Left cardiac atrium (tissue), 4 donors: ENCODE results near the gene TIPARP. TPM values are rescaled to one million over a fixed set of nuclear protein-coding genes. Genes with fewer than 3 reads are reported as not detected.

Experiments used
- ATAC-seq, 2 donors: fragments of 200-7000 bp; cut with Tn5 transposase; one replicate each; pipeline ENCODE4 v1.9.1; 2020; ENCODE audit warnings: mild to moderate bottlenecking in 2 of 2, moderate library complexity in 2 of 2
- DNase-seq: peaks from one replicate; pipeline ENCODE4 v3.0.0-alpha.2; 2020
- intact Hi-C, 2 donors: fragments of 100-400 bp; cut with DNase I; formaldehyde crosslinking; loops; one replicate each; pipeline versions ENCODE4 v1.14.1 to v1.15.1; 2022 to 2023
- long read RNA-seq: library from polyadenylated mRNA; unstranded; transcript quantifications from one replicate; pipeline ENCODE4 v2.0.0, GENCODE V29; 2021
- total RNA-seq, 2 donors: library from RNA; stranded (reverse); fragmentation: NEBNext Ultra II Directional; extraction: Animal tissue kit (Norgen Biotek cat#: 25700); gene quantifications; one replicate each; pipeline ENCODE4 v1.2.1, GENCODE V29; 2021
- donor health status: DM: no; HTN: yes; CAD: no.
- donor health status: DM: no; HTN: yes; CAD: no; lungs with severe emphysema.
- donor health status: DM: yes; HTN: yes; CAD: no.
- donor health status: Dilated cardiomyopathy.

The TIPARP gene, protein sequence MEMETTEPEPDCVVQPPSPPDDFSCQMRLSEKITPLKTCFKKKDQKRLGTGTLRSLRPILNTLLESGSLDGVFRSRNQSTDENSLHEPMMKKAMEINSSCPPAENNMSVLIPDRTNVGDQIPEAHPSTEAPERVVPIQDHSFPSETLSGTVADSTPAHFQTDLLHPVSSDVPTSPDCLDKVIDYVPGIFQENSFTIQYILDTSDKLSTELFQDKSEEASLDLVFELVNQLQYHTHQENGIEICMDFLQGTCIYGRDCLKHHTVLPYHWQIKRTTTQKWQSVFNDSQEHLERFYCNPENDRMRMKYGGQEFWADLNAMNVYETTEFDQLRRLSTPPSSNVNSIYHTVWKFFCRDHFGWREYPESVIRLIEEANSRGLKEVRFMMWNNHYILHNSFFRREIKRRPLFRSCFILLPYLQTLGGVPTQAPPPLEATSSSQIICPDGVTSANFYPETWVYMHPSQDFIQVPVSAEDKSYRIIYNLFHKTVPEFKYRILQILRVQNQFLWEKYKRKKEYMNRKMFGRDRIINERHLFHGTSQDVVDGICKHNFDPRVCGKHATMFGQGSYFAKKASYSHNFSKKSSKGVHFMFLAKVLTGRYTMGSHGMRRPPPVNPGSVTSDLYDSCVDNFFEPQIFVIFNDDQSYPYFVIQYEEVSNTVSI
- 10 to 100 TPM; 34.1 to 37.2 TPM for total RNA-seq
- long read RNA-seq, full-length matches to known transcripts, result 15 of 40 reads
- long read RNA-seq, partial matches to known transcripts, result 22 of 40 reads
- long read RNA-seq, other reads (novel, unspliced or antisense), result 3 of 40 reads

DNA sequence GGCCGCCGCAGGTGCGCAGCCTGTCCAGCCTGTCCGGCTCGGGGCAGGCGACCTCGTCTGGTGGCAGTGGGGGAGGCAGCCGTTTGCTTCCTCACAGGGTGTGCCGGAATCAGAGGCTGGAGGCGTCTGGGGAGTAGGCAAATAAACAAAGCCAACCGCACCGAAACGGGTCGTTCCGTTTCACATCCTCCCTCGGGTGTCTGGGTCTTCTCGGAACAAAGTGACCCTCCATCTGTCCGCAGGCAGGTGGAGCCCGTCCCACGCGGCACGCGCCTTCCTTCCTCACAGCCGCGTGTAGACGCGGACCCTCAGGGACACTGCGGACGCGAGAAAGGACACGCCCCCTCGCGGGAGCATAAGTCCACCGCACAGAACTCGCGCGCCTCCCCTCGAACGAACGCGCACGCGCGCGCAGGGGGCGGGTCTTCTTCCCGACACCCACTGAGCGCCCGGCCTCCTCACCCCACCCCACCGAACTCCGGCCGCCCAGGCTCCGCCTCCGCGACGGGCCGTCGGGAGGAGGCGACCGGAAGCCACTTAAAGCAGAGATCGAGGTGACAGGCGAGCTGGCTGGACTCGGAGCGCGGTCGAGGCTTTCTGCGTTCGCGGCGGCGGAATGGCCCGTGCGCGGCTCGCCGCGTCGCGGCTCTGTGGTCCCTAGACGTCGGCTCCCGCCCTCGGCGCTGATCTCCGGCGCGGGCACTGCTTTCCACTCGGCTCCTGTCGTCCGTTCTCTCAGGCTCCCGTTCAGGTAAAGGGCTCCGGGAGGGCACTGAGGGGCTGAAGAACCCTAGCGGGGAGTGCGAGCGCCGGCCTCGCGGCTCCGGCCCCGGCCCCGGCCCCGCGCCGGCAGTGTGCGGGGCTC lies at the start of gene TIPARP:
TIPARP (plus strand) TSS at position 545 of the 865 bp plus-strand sequence. CDS start 3,108 bp downstream, outside the sequence.
- ATAC-seq (peak; percentile 95 to 96), DNase-seq (peak; percentile 100)

DNA sequence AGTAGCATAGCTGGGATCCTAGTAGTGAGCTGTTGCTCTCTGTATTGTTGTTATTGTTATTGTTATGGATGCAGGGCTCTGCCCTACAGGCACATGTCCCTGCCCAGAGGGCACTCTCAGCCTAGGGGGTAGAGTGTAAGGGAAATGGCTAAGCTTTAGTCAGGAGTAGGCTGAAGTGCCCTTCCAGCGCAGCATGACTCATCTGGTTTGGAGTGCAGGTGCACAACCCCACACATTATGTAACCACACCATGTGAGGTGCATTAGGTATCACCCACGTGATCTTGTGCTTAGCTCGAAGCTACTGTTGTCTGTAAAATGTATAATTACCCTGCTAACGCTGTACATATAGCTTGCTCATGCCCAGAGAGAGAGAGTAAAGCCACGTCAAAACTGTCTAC lies 48.3 kb upstream of the TIPARP start:
- DNase-seq, result no peak
- intact Hi-C loops, result no loop called here
- ATAC-seq, result no peak

More for the DNA sequence above, at the start of gene TIPARP:
- intact Hi-C loops, result loop anchor here (2.0 to 10.0 kb wide), 6 partner anchors 57 to 457 kb away; partner anchors contain the start of genes SSR3 (in 2 of the 2) and LEKR1 (in 1 of the 2)

DNA sequence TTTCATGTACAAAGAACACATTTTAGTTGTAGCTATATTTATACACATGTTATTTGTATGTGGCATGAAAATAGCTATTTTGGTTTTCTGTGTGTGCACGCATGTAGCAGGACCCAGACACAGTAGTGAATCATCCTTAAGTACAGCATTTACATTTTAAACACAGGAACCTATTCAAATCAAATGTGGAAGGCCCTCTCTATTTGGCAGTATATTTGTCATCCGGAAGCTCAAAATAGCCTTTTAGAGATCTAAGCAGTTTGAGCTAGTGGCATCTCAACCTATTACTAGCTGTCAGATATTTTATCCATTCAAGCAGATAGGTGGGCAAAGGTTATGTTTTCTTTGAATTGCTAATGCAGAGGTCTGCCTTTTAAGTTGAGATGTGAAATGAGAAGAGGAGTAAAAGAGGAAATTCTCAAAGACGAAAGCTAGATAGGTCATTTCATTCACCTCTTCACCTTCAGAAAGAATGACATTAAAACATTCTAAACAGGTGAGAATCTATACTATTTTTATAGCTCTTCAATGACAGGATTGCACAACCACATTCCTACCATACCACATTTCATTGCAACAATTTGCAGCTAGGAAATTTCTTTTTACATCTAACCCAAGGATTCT lies 46.3 kb upstream of the TIPARP start:
- intact Hi-C loops, result no loop called here
- no peak for DNase-seq
- ATAC-seq, result no peak

DNA sequence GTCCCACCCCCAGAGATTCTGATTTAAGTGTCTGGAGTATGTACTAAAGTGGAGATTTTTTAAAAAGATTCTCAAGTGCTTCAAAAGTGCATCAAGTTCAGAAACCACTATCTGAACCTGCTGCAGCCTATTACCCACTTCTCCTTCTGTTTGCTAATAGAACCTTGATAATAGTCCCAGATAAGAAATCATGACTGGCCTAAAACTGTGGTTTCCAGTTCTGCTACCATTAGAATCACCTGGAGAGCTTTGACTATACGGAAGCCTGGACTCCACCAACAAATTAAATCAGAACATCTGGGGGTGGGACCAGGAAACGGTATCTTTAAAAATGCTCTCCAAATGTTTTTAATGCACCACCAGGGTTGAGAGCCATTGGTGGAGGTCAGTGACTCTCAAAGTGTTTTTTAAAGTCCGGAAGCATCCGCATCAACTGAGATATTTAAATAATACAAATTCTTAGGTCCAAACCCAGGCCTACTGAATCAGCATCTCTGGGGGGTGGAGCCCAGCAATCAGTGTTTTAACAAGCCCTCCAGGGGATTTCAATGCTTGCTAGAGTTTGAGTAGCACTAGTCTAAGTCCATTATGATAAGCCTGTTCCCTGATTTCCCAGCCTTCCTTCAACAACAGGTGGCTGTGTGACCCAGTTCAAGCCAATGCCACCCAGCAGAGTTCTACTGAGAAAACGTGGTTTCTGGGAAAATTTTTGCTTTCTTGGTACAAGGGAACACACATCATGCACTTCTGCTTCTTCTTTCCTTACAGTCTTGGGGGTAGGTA lies 45.4 kb upstream of the TIPARP start:
- intact Hi-C loops, result no loop called here
- ATAC-seq (no peak), DNase-seq (no peak)

DNA sequence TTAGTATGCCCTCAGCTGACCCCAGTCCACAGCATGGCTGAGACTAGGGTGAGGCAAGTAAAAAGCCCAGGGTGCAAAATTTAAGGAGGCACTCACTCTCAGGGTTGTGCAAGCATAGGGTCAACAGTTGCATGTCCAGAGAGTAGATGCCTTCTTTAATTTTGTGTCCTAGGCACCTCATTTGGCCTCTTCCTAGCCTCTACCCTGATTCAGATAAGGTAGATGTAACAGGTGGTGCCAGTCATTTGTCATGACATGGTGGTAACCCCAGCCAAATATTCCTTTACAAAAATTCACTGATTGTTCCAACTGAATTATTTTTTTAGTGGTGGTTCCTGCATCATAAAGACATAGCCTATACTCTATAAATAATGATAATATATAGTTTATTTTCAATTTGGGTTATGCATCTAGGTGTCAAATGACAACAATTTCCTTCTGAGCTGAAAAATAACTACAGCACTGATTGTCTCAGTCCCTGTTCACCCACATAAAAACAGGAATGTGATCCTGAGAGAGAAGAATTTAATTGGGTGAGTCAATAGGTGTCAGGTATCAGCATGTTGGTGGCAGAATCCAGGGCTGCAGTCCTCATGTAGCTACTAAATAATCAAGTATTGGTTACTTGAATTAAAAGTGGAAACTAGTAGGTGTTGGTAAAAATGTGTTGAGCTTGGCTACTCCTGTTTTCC lies 44.2 kb upstream of the TIPARP start:
- no peak for DNase-seq
- ATAC-seq, result no peak
- intact Hi-C loops, result no loop called here

DNA sequence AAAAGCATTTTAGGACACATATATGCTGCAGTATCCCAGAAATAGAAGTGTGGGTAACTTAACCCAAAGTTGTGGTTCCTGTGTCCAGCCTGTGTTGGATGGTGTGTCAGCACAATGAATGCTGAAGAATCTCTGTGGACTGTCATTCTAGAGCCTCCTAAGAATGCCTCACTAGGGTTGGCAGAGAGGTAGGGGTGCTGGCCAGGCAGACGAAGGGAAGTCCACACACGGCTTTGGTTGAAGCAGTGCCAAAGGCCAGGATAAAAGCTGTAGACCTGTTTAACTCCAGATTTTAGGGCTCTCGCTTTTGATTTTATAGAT lies 43.7 kb upstream of the TIPARP start:
- ATAC-seq (no peak), DNase-seq (no peak)
- intact Hi-C loops, result no loop called here

DNA sequence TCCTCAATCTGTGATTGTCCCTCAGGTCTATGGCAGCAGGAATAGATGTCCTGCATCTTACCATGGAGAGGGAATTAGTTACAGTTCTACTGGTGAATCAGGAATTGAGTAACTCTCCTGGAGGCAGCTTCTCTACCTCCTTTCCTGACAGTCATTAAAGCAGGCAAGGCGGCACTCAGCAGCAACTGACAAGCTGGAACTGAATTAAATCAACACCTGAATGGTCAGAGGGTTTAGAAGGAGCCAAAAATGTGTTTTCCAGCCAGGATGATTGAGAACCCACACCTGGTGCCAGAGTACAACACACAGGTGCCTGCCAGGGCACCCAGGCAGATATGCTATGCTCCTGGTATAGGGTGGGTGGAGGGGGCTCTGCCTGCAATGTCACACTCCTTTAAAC lies 43.1 kb upstream of the TIPARP start:
- DNase-seq, result no peak
- intact Hi-C loops, result no loop called here

DNA sequence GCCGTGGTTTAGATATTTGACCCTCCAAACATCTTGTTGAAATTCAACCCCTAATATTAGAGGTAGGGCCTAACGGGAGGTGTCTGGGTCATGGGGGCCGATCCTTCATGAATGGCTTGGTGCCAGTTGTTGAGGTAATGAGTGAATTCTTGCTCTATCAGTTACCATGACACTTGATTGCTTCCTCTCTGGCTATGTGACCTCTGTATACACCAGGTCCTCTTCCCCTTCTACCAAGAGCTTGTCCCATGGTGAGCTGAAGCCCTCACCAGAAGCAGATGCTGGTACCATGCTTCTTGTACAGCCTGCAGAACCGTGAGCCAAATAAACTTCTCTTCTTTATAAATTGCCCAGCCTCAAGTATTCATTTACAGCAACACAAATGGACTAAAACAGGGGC lies 41.8 kb upstream of the TIPARP start:
- no peak for DNase-seq
- intact Hi-C loops, result no loop called here
- ATAC-seq, result no peak

More for the DNA sequence above, 43.1 kb upstream of the TIPARP start:
- ATAC-seq, result no peak

DNA sequence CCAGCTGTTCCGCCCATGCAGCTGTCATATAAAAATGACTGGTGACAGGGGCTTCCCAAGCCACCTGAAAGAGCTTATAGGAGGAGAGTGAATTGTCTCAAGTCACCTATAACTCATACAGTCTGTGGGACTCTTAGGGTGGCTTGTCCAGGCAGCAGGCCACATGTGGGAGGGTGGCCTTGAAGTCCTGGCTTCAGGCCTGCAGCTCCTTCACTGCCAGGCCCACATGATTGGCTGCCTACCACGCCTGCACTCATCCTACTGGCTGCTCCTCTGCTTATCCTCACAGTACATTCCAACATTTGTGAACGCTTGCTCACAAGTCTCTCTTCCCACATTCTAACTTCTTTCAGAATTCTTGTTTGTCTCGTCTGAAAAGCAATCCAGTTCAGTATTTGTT lies 41.1 kb upstream of the TIPARP start:
- intact Hi-C loops, result no loop called here
- DNase-seq (peak; percentile 54), ATAC-seq (peak; percentile 90 to 95)

DNA sequence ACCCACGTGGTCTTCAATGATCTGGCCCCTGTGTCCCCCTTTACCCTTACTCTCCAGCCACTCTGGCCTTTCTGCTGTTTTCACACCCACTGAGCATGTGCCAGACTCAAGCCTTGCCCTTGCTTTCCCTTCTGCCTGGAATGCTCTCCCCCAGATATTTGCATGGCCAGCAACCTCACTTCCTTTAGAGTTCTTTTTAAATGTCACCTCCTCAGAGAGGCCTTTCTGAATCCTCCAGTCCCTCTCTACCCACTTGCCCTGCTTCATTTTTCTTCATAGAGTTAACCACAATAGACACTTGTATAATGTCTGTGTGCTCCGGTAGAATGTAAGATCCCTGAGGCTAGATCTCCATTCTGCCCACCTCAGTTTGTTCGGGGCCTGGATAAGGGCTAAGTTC lies 39.4 kb upstream of the TIPARP start:
- intact Hi-C loops, result no loop called here
- ATAC-seq (no peak), DNase-seq (no peak)

DNA sequence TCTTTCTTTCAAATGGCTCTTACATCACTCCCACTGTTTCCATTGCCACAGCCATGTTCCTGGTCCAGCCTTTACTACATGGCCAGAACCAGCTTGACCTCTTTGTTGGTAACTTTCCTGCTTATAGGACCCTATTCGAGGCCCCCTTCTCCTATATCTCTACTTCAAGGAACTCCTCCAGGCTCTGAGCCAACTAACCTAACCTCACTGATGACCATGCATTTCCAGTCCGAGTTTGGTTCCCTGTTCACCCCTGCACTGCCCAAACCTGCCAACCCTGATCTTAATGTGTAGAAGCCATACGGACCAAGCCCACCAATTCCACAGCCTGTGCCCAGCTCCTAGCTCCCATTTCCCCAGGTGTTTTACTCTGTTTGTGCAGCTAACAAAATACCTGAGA lies 38.4 kb upstream of the TIPARP start:
- DNase-seq, result no peak

DNA sequence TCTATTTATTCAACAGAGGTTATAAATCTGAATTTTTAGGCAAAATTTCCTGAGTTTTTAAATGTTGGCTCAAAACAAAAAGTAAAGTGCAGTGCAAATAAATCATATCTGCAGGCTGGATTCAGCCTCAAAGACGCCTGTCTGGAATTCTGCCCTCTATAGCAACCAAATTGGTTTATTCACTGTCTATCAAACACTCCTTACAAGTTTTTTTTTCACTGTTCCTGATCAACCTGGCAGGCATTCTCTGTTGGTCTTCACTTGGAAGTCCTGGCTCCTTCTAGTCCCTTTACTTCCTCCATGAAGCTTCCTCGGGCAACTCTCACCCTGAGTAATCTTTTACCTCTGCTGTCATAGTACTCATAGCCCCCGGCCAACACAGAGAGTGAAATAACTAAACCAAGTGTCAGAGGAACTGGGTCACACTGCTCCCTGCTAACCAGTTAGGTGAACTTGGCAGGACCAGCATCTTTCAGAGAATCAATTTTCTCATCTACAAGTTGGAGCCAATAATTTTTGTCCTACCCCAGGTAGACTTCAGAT lies 36.8 kb upstream of the TIPARP start:
- DNase-seq, result no peak
- no peak for ATAC-seq
- intact Hi-C loops, result no loop called here

More for the DNA sequence above, 38.4 kb upstream of the TIPARP start:
- ATAC-seq, result no peak
- intact Hi-C loops, result no loop called here

DNA sequence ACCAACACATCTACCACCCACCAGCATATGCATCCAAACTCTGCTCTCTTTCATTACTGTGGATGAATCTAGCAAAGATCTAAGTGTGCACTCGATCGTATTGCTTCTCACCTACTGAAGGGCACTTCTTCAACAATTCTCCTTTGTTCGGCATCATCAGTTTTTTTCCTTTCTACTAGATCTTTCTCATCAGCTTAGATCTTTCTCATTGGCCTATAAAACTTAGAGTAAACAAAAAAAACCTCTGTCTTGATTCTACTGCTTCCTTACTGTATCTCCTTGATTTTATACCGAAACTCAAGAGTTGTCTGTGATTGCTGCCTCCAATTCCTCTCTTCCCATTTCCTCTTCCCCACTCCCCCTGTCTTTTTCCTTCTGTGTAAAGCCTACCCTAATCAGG lies 36.1 kb upstream of the TIPARP start:
- DNase-seq (no peak), ATAC-seq (no peak)
- intact Hi-C loops, result no loop called here

DNA sequence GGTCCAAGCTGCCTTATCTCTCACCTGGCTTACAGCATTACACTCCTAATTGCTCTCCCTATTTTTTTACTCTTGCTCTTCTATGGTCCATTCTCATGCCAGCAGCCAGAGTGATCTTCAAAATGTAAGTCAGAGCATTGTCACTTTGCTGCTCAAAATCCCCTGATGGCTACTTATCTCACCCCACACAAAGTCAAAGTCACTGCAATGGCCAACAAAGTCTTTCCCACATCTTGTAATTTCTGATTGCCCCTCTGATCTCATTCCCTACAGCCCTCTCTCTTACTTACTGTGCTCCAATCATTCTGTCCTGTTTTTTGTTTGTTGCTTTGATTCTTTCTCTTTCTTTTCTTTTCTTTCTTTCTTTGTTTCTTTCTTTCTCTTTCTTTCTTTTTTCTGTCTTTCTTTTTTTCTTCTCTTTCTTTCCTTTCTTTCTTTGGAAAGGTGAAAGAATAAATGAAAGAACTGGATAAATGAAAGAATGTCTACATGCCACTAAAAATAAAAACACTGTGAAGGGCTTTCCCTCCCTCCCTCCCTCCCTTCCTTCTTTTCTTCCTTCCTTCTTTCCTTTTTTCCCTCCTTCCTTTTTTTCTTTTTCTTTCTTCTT lies 34.9 kb upstream of the TIPARP start:
- ATAC-seq, result no peak
- intact Hi-C loops, result no loop called here
- DNase-seq, result no peak

DNA sequence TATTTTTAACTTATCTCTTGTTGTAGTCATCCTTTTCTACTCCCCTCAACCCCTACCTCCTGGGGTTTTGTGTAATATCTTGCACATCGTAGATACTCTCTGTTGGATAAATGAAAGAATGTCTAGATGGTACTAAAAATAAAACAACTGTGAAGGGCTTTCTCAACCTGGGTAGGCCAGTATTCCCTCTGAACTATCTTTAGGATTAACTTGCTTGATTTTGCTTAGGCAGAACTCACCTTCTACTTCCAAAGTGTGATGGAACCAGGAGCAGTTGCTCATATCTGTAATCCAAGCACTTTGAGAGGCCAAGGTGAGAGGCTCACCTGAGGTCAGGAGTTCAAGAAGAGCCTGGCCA lies 32.8 kb upstream of the TIPARP start:
- ATAC-seq, result no peak
- intact Hi-C loops, result no loop called here
- DNase-seq, result no peak

DNA sequence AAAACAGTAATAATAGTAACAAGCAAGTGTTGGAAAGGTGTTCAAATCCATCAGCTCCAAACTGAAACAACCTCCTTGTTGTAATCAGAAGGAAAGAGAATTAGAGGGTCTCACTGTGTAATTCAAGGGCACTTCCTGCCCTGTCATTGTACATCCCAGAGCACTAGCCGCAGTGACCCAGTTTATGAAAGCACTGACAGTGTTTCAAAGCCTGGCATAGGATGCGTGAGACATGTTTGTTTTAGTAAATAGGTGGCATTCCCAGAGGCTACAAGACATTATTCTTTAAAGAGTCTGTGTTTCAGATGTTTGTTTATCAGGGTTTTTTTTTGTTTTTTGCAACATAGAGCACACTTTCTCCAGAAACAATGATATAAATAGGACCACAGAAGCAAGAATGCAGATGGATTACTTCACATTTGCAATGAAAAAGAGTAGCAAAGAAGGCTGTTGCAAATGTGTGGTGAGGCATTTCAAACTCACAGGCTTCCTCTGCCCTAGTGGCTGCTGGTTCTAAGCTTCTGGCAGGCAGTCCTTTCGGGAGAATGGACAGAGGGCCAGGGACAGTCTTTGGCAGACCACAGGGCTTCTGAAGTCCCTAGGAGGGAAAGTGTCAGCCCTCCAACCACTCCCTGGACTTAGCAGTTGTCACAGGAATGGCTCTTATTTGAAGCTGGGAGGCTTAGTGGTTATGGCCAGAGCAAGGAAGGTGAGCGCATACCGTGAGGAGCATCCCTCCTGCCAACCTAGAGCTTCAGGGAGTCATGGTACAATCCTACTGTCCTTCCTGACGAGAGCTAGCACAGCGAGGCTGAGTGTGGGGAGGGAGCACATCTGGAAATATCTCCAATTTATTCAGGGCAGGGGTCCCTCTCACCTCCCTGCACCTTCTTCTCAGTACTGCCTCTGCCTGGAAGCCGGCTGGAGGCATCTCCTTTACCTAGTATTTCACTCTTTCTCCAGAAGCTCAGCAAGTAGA lies 31.4 kb upstream of the TIPARP start:
- intact Hi-C loops, result no loop called here
- peak in 1 of 2 donors; percentile 23 for ATAC-seq
- DNase-seq, result no peak
